Measurements from ENCODE around the gene NAT16. TPM values are rescaled to one million over a fixed set of nuclear protein-coding genes. Genes with fewer than 3 reads are reported as not detected.

NAT16 gene
- total RNA-seq, 4 donors from 2014 or later, result not detected

GRCh38 chr7:101140746-101141382, 39.2 kb downstream of the NAT16 start:
- 89% methylated on average over 4 of the region's 4 CpGs for WGBS
- Histone ChIP-seq H3K27ac (replicated peaks in 1 of 4) (no peak overlapping the region), H3K4me1 (peaks cover 13 to 24% (median 22%) of the 10 kb centered on the region in 4 donors), H3K9me3 (no peaks in the 10 kb centered on the region), H3K4me3 (no peak overlapping the region), H3K36me3 (peaks cover 0 to 3% (median 0%) of the 10 kb centered on the region in 4 donors), H3K27me3 (peaks cover 0 to 11% (median 0%) of the 10 kb centered on the region in 4 donors)
- intact Hi-C loops (cut with DNase I), result loop anchor here (5.0 to 10.0 kb wide), 2 partner anchors 54 to 141 kb away; no protein-coding TSS in a partner anchor
- TF ChIP-seq POLR2A (IDR thresholded peaks at IDR 0.05; ENCODE audit: low read depth), result no peak
- no peak for DNase-seq (ENCODE audit: extremely low spot score)

DNA sequence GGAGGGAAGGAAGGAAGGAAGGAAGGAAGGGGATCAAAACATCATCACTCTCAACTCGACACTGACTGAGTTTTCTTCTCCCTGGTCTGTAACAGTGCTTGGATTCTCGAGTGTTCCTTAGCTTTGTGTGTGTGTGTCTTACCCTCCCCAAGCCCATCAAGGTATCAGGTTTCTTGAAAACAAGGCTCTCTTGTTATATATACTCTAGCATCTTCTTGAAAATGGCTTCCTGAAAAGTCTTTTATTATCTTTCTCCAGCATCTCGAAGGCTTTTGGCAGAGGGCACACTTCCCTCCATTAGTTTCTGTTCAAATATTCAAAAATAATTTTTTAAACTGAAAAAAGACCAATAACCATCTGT, 39.8 kb downstream of the NAT16 start:
- intact Hi-C loops (cut with DNase I), result loop anchor here (5.0 to 10.0 kb wide), 2 partner anchors 54 to 142 kb away; no protein-coding TSS in a partner anchor
- no peak overlapping the region for H3K27ac ChIP-seq (replicated peaks in 1 of 4)
- WGBS, result 43% methylated on average over 3 of the region's 3 CpGs
- H3K36me3 ChIP-seq, result peaks cover 0 to 9% (median 2%) of the 10 kb centered on the region in 4 donors
- TF ChIP-seq, protein P1, sequence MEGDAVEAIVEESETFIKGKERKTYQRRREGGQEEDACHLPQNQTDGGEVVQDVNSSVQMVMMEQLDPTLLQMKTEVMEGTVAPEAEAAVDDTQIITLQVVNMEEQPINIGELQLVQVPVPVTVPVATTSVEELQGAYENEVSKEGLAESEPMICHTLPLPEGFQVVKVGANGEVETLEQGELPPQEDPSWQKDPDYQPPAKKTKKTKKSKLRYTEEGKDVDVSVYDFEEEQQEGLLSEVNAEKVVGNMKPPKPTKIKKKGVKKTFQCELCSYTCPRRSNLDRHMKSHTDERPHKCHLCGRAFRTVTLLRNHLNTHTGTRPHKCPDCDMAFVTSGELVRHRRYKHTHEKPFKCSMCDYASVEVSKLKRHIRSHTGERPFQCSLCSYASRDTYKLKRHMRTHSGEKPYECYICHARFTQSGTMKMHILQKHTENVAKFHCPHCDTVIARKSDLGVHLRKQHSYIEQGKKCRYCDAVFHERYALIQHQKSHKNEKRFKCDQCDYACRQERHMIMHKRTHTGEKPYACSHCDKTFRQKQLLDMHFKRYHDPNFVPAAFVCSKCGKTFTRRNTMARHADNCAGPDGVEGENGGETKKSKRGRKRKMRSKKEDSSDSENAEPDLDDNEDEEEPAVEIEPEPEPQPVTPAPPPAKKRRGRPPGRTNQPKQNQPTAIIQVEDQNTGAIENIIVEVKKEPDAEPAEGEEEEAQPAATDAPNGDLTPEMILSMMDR (IDR thresholded peaks at IDR 0.05), result no peak
- no peak for TF ChIP-seq POLR2A (IDR thresholded peaks at IDR 0.05; ENCODE audit: low read depth)
- TF ChIP-seq EP300 (IDR thresholded peaks at IDR 0.05), result no peak
- TF ChIP-seq POLR2AphosphoS5 (IDR thresholded peaks at IDR 0.05), result no peak
- H3K4me3 ChIP-seq, result no peak overlapping the region
- no peak for DNase-seq (ENCODE audit: extremely low spot score)
- no peaks in the 10 kb centered on the region for H3K9me3 ChIP-seq
- H3K4me1 ChIP-seq, result peaks cover 13 to 24% (median 22%) of the 10 kb centered on the region in 4 donors
- H3K27me3 ChIP-seq, result peaks cover 0 to 10% (median 0%) of the 10 kb centered on the region in 4 donors

GRCh38 chr7:101138213-101138870, 41.8 kb downstream of the NAT16 start:
- DNase-seq (ENCODE audit: extremely low spot score), result peak; percentile 96
- H3K4me1 ChIP-seq, result peaks cover 7 to 14% (median 13%) of the 10 kb centered on the region in 4 donors
- peak overlapping the region; percentile 42 to 62 (median 50) for H3K27ac ChIP-seq (replicated peaks in 1 of 4)
- WGBS, result 5% methylated on average over 13 of the region's 16 CpGs
- intact Hi-C loops (cut with DNase I), result loop anchor here (1.0 kb wide), 1 partner anchor 44 kb away; no protein-coding TSS in a partner anchor
- H3K9me3 ChIP-seq, result no peaks in the 10 kb centered on the region
- TF ChIP-seq POLR2AphosphoS5 (IDR thresholded peaks at IDR 0.05) (peak; percentile 50 to 71), POLR2A (IDR thresholded peaks at IDR 0.05; ENCODE audit: low read depth) (no peak), EP300 (IDR thresholded peaks at IDR 0.05) (no peak)
- TF ChIP-seq, protein P1 (IDR thresholded peaks at IDR 0.05), result peak; percentile 81 to 88 (median 86)
- peak overlapping the region in 3 of 4 donors; percentile 22 to 33 (median 26) for H3K4me3 ChIP-seq
- H3K27me3 ChIP-seq, result peaks cover 0 to 10% (median 0%) of the 10 kb centered on the region in 4 donors
- peaks cover 0 to 20% (median 2%) of the 10 kb centered on the region in 4 donors for H3K36me3 ChIP-seq

DNA sequence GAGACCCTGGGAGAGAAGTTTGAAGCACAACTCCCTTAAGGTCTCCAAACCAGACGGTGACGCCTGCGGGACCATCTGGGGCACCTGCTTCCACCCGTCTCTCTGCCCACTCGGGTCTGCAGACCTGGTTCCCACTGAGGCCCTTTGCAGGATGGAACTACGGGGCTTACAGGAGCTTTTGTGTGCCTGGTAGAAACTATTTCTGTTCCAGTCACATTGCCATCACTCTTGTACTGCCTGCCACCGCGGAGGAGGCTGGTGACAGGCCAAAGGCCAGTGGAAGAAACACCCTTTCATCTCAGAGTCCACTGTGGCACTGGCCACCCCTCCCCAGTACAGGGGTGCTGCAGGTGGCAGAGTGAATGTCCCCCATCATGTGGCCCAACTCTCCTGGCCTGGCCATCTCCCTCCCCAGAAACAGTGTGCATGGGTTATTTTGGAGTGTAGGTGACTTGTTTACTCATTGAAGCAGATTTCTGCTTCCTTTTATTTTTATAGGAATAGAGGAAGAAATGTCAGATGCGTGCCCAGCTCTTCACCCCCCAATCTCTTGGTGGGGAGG, 42.4 kb downstream of the NAT16 start:
- intact Hi-C loops (cut with DNase I), result loop anchor here (1.0 kb wide), 1 partner anchor 43 kb away; no protein-coding TSS in a partner anchor
- peaks cover 0 to 20% (median 2%) of the 10 kb centered on the region in 4 donors for H3K36me3 ChIP-seq
- peak overlapping the region; percentile 42 to 62 (median 50) for H3K27ac ChIP-seq (replicated peaks in 1 of 4)
- 71% methylated on average over 6 of the region's 9 CpGs for WGBS
- H3K4me1 ChIP-seq, result peaks cover 7 to 14% (median 13%) of the 10 kb centered on the region in 4 donors
- H3K27me3 ChIP-seq, result peaks cover 0 to 8% (median 0%) of the 10 kb centered on the region in 4 donors
- no peak for DNase-seq (ENCODE audit: extremely low spot score)
- TF ChIP-seq POLR2AphosphoS5 (IDR thresholded peaks at IDR 0.05), result no peak
- TF ChIP-seq, protein P1 (IDR thresholded peaks at IDR 0.05), result no peak
- no peak for TF ChIP-seq EP300 (IDR thresholded peaks at IDR 0.05)
- no peak for TF ChIP-seq POLR2A (IDR thresholded peaks at IDR 0.05; ENCODE audit: low read depth)
- H3K4me3 ChIP-seq, result peak overlapping the region in 2 of 4 donors; percentile 22 to 33
- H3K9me3 ChIP-seq, result no peaks in the 10 kb centered on the region

Measured in esophagus muscularis mucosa (tissue), 4 donors.